Left lung (tissue), 10 donors: ENCODE measurements around the gene PLEKHO1. TPM values are rescaled to one million over a fixed set of nuclear protein-coding genes. Genes with fewer than 3 reads are reported as not detected.

ENCODE experiments used
- ATAC-seq: fragments of 200-7000 bp; cut with Tn5 transposase; one replicate; pipeline ENCODE4 v1.9.1; 2020; ENCODE audit warnings: moderate library complexity
- DNase-seq, 4 donors: peaks; one replicate each; pipeline ENCODE4 v3.0.0-alpha.2; 2013 to 2020
- H3K27ac ChIP-seq, 2 donors: fragments of 200-600 bp; sonication (generic) in 1 of 2; one replicate each; pipeline versions ENCODE4 v1.5.0 to v1.8.0; 2020 to 2021
- H3K27me3 ChIP-seq, 2 donors: fragments of 200-600 bp; sonication (generic) in 1 of 2; one replicate each; pipeline versions ENCODE4 v1.5.0 to v1.8.0; 2020 to 2021
- H3K36me3 ChIP-seq, 2 donors: fragments of 200-600 bp; sonication (generic) in 1 of 2; one replicate each; pipeline versions ENCODE4 v1.5.0 to v1.8.0; 2020 to 2021
- H3K4me1 ChIP-seq, 2 donors: fragments of 200-600 bp; one replicate each; pipeline ENCODE4 v1.8.0; 2021
- H3K4me3 ChIP-seq, 2 donors: fragments of 200-600 bp; sonication (generic) in 1 of 2; one replicate each; pipeline versions ENCODE4 v1.5.0 to v1.8.0; 2020 to 2021; ENCODE audit warnings: mild to moderate bottlenecking in 1 of 2
- H3K9me3 ChIP-seq, 2 donors: fragments of 200-600 bp; sonication (generic) in 1 of 2; one replicate each; pipeline versions ENCODE4 v1.5.0 to v1.8.0; 2020 to 2021
- intact Hi-C, 2 donors: fragments of 100-400 bp; cut with DNase I; formaldehyde crosslinking; loops; one replicate each; pipeline versions ENCODE4 v1.11.2 to v1.14.2; 2022
- polyA plus RNA-seq, 6 donors: library from polyadenylated mRNA; unstranded; fragments of 120-200 nt; gene quantifications; one replicate each; pipeline ENCODE4 v1.2.1, GENCODE V29; 2013; ENCODE audit not compliant: insufficient read length in 6 of 6
- total RNA-seq, 2 donors: library from RNA; stranded (reverse); fragmentation: NEBNext Ultra II Directional; extraction: Animal tissue kit (Norgen Biotek cat#: 25700); gene quantifications; one replicate each; pipeline ENCODE4 v1.2.1, GENCODE V29; 2021
- TF ChIP-seq, protein P1 (sequence below), 2 donors: fragments of 200-600 bp; sonication (generic) in 1 of 2; IDR thresholded peaks; one replicate each; pipeline versions ENCODE4 v1.5.0 to v1.8.0; 2021; ENCODE audit warnings: antibody characterized with exemption in 2 of 2
- donor health status: DM: no; HTN: yes; CAD: no.
- donor health status: DM: no; HTN: no; CAD: no.

The PLEKHO1 gene
- total and polyA plus RNA-seq, 8 donors, result 35.3 to 55.1 (median 47.9) TPM

DNA sequence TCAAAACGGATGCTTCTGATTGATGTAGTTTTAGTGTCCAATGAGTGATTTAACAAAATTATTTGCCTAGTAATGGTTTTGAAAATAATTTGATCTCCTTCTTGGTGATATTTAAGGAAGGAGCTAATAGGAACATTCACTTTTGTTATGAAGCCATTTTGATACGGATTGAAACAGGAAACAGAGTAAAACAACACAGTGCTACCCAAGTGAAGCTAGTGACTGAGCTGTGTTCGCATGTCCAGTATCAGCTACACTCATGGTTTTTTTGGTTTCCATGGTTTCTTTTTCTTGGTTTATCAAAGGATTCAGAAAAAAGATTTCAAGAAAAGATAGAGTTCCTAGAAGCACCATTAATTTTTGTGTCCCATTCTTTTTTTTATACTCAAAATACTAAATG, 40.1 kb upstream of the PLEKHO1 start:
- Histone ChIP-seq H3K36me3 (peaks cover 0 to 18% of the 10 kb centered on the region in 2 donors), H3K4me1 (no peaks in the 10 kb centered on the region), H3K27me3 (no peaks in the 10 kb centered on the region), H3K27ac (peak overlapping the region; percentile 34 to 47), H3K9me3 (peaks cover 0 to 4% of the 10 kb centered on the region in 2 donors), H3K4me3 (no peak overlapping the region)
- TF ChIP-seq, protein P1, sequence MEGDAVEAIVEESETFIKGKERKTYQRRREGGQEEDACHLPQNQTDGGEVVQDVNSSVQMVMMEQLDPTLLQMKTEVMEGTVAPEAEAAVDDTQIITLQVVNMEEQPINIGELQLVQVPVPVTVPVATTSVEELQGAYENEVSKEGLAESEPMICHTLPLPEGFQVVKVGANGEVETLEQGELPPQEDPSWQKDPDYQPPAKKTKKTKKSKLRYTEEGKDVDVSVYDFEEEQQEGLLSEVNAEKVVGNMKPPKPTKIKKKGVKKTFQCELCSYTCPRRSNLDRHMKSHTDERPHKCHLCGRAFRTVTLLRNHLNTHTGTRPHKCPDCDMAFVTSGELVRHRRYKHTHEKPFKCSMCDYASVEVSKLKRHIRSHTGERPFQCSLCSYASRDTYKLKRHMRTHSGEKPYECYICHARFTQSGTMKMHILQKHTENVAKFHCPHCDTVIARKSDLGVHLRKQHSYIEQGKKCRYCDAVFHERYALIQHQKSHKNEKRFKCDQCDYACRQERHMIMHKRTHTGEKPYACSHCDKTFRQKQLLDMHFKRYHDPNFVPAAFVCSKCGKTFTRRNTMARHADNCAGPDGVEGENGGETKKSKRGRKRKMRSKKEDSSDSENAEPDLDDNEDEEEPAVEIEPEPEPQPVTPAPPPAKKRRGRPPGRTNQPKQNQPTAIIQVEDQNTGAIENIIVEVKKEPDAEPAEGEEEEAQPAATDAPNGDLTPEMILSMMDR (IDR thresholded peaks at IDR 0.05), result no peak
- DNase-seq, result no peak
- no peak for ATAC-seq
- intact Hi-C loops, result no loop called here

GRCh38 chr1:150110116-150110515, 39.6 kb upstream of the PLEKHO1 start:
- no peak for DNase-seq
- Histone ChIP-seq H3K27me3 (no peaks in the 10 kb centered on the region), H3K27ac (peak overlapping the region; percentile 34 to 47), H3K36me3 (peaks cover 0 to 18% of the 10 kb centered on the region in 2 donors), H3K9me3 (peaks cover 0 to 7% of the 10 kb centered on the region in 2 donors), H3K4me1 (no peaks in the 10 kb centered on the region), H3K4me3 (no peak overlapping the region)
- no peak for ATAC-seq
- TF ChIP-seq, protein P1 (IDR thresholded peaks at IDR 0.05), result no peak
- intact Hi-C loops, result no loop called here

- H3K4me3 ChIP-seq, result no peak overlapping the region
- no peak overlapping the region for H3K27ac ChIP-seq
- no peaks in the 10 kb centered on the region for H3K27me3 ChIP-seq
- no peaks in the 10 kb centered on the region for H3K4me1 ChIP-seq
- intact Hi-C loops, result no loop called here
- ATAC-seq (no peak), DNase-seq (no peak)
- peaks cover 0 to 10% of the 10 kb centered on the region in 2 donors for H3K9me3 ChIP-seq
- TF ChIP-seq, protein P1 (IDR thresholded peaks at IDR 0.05), result no peak
- peaks cover 0 to 18% of the 10 kb centered on the region in 2 donors for H3K36me3 ChIP-seq
Observed at GRCh38 chr1:150111670-150112069, 38.0 kb upstream of the PLEKHO1 start.

DNA sequence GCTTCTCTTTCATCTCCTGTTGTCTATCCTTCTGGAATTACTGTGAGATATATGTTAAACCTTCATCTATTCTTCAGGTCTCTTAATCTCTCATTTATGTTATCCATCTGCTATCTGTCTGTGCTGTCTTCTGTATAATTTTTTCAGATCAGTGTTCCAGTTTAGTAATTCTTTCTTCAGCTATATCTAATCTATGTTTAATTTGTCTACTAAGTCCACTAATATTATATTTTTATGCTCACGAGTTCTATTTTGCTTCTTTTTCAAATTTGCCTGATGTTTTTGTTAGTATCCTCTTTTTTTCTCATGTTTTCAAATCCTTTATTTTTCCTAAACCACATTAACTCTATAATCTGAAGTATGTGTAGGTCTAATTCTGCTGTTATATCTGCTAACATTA, 34.6 kb upstream of the PLEKHO1 start:
- Histone ChIP-seq H3K9me3 (peaks cover 0 to 10% of the 10 kb centered on the region in 2 donors), H3K4me3 (no peak overlapping the region), H3K27ac (no peak overlapping the region), H3K27me3 (no peaks in the 10 kb centered on the region), H3K36me3 (peaks cover 0 to 18% of the 10 kb centered on the region in 2 donors), H3K4me1 (no peaks in the 10 kb centered on the region)
- ATAC-seq (no peak), DNase-seq (no peak)
- intact Hi-C loops, result no loop called here
- TF ChIP-seq, protein P1 (IDR thresholded peaks at IDR 0.05), result no peak

DNA sequence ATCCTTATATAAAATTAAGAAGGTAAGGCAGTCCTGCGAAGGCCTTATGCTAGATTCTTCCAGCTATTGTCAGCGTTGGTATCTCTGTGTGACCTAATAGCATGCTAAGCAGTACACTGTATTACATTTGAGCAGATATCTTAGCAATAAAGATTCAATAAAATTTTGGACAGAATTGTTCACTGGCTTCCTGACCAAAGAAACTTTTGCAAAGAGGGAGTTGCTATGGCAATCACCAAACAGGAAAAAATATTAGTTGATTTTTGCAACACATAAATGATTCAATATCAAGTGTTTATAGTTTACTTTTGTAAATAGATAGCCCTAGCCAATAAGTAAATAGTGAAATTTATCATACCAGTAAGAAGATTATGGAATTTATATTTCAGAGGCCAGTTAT, 31.0 kb upstream of the PLEKHO1 start:
- Histone ChIP-seq H3K27ac (no peak overlapping the region), H3K27me3 (no peaks in the 10 kb centered on the region), H3K9me3 (peaks cover 0 to 10% of the 10 kb centered on the region in 2 donors), H3K4me3 (no peak overlapping the region), H3K4me1 (no peaks in the 10 kb centered on the region), H3K36me3 (peaks cover 0 to 4% of the 10 kb centered on the region in 2 donors)
- TF ChIP-seq, protein P1 (IDR thresholded peaks at IDR 0.05), result no peak
- ATAC-seq, result no peak
- intact Hi-C loops, result no loop called here
- peak in 2 of 4 donors; percentile 4 to 32 for DNase-seq
